Brain pericyte (primary cell): Measurements from ENCODE around the gene STRADB.
"Not testable (repeated sequence)": the region's sequence is repeated elsewhere in the genome, so short reads cannot be mapped to it uniquely, and the experiment has no call there.

Experiments
- DNase-seq: peaks from one replicate; pipeline ENCODE4 v3.0.0-alpha.2; 2012; ENCODE audit warnings: low read depth, low spot score

STRADB gene

DNA sequence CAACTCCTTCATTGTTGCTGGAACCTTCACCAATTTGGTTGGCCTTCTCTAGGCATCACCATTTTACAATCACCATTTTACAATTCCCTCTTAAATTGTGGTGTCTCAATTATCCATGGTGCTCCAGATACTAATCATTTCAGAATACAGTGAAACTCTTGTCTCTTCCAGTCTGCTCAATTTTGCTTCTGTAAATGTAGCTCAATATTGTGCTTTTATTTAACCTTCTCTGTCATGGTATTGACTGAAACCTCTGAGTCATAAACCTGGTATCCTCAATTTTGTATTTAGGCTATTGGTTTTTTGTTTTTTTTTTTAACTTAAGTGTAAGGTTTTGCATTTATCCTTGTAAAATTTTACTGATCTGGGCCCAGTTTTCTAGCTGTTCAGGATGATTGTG, 16.1 kb downstream of the STRADB start:
- no peak for DNase-seq

GRCh38 chr2:201470821-201471731, 19.5 kb downstream of the STRADB start:
- no peak for DNase-seq

DNA sequence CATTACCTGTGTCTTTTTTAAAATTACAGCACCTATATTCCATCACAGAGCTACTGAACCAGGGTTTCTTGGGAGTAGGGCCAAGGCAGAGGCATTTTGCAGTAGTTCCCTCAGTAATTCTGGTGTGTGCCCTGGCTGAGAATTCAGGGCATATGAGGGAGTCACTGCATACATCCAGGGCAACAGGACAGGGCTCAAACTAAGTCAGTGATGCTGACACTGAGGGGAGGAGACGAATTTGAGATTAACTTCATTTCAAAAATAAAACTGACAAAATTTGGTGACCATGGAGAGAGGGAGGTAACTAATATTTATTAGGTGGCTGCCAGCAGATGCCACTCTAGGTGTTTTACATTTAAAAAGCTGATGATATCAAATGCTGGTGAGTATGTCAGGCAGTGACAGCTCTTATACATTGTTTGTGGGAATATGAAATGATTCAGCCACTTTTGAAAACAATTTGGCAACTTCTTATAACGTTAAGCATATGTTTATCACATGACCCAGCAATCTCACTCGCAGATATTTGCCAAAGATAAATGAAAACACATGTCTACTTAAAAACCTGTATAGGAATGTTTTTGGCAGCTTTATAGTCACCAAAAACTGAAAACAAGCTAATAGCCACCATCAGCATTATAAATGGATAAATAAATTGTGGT, 20.3 kb downstream of the STRADB start:
- DNase-seq, result no peak

GRCh38 chr2:201472411-201472810, 20.9 kb downstream of the STRADB start:
- no peak for DNase-seq

- no peak for DNase-seq
Measured at GRCh38 chr2:201482543-201482942, 31.0 kb downstream of the STRADB start.

DNA sequence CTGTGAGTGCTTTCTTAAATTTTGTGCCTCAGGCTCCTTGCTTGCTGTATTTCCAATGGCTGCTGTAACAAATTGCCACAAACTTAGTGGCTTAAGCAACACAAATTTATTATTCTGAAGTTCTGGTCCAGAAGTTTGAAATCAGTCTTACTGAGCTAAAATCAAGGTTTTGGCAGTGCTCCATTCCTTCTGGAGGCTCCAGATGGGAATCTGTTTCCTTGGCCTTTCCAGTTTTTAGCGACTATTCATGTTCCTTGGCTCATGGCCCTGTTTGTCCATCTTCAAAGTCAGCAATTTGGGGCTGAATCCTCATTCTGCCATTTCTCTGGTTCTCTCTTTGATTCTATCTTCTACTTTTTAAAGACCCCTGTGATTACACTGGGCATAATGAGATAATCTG, 31.8 kb downstream of the STRADB start:
- DNase-seq, result no peak

- DNase-seq, result not testable (repeated sequence)
Measured at GRCh38 chr2:201483758-201484157, 32.2 kb downstream of the STRADB start.

DNA sequence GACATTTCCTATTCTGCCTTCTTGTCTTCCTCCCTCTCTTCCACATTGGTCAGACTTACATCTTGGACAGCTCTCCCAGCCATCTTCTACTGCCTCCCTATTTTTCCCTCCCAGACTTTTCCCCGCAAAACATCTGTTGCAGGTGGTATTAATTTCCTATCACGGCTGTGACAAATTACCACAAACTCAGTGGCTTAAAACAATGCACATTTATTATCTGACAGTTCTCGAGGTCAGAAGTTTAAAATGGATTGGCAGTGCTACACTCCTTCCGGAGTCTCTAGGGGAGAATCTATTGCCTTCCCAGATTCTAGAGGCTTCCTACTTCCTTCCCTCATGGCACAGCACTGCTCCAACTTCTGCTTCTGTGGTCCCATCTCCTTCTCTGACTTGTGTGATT, 33.3 kb downstream of the STRADB start:
- DNase-seq, result no peak

GRCh38 chr2:201490291-201490690, 38.8 kb downstream of the STRADB start:
- DNase-seq, result no peak

GRCh38 chr2:201496785-201497184, 45.2 kb downstream of the STRADB start:
- no peak for DNase-seq

- DNase-seq, result no peak
Measured at GRCh38 chr2:201500534-201500933, 49.0 kb downstream of the STRADB start.

GRCh38 chr2:201502713-201503112, 51.2 kb downstream of the STRADB start:
- DNase-seq, result no peak

GRCh38 chr2:201507725-201508124, 56.2 kb downstream of the STRADB start:
- no peak for DNase-seq

DNA sequence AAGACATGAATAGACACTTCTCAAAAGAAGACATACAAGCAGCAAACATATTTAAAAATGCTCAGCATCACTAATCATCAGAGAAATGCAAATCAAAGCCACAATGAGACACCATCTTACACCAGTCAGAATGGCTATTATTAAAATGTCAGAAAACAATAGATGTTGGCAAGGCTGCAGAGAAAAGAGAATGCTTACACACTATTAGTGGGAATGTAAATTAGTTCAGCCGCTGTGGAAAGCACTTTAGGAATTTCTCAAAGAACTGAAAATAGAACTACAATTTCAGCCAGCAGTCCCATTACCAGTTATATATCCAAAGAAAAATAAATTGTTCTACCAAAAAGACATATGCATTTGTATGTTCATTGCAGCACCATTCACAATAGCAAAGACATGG, 61.7 kb downstream of the STRADB start:
- no peak for DNase-seq

DNA sequence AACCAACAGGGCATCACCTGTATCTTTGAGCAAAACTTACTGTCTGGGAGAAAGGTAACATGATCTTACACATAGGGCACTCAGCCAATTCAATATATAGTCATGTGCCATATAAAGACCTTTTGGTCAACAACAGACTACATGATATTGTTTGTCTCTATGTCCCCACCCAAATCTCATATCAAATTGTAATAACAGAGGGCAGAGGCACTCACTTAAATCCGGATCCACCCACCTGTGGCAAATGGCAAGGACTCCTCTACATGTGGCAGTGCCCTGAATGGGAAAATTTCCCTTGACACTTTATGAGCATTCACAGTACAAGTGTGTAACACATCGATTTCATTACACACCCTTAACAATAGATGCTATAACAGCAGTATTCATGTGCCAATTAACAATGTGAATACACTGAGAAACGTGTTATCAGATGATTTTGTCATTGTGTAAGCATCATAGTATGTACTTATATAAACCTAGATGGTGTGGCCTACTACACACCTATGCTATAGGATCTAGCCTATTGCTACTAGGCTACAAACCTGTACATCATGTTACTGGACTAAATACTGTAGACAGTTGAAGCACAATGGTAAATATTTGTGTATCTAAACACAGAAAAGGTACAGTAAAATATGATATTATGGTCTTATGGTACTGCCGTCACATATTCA, 64.2 kb downstream of the STRADB start:
- DNase-seq, result no peak

DNA sequence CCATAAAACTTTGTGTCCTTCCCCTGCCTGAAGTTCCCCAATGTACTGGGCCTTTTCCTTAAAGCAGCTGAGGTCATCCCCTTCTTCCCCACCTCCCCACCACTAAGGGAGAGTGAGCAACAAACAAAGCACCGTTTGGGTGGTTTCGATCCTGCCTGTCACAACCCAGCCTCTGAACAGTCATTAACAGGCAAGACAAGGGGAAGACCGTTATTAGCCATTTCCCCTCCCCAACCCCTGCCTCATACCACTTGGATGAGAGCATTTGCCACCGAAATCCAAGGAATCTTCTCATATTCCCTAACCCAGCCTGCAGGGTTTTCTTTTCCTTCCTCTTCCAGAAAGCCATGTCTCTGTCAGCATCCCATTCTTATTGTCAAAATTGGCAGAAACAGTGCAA, 65.6 kb downstream of the STRADB start:
- no peak for DNase-seq

DNA sequence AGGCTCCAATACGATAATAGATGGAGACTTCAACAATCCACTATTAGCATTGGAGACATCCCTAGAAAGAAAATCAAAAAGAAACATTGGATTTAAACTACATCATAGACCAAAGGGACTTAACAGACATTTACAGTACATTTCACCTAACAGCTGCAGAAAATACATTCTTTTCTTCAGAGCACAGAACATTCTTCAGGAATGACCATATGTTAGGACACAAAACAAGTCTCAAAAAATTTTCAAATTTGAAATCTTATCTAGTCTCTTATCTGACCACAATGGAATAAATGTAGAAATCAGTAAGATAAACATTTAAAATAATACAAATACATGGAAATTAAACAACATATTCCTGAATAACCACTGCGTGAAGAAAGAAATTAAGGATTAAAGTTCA, 68.7 kb downstream of the STRADB start:
- no peak for DNase-seq

GRCh38 chr2:201522965-201523364, 71.4 kb downstream of the STRADB start:
- DNase-seq, result no peak

GRCh38 chr2:201523506-201523905, 72.0 kb downstream of the STRADB start:
- DNase-seq, result no peak
